SK-N-SH treated with all-trans-retinoic acid at 6 μM for 48 hours (cell line): ENCODE results near the gene ARAP2.

Source experiments
- ATAC-seq: fragments of 200-7000 bp; cut with Tn5 transposase; 3 replicates; pipeline ENCODE4 v1.9.1; 2020; ENCODE audit warnings: mild to moderate bottlenecking, moderate library complexity
- ARNTL ChIP-seq: fragments of 450-650 bp; formaldehyde crosslinking; IDR thresholded peaks from 2 replicates; pipeline ENCODE4 v1.5.0; 2020; ENCODE audit warnings: low read depth, mild to moderate bottlenecking, moderate library complexity, borderline replicate concordance
- BACH2 ChIP-seq: fragments of 250-450 bp; sonication (Bioruptor Pico); IDR thresholded peaks from 2 replicates; pipeline ENCODE4 v1.9.0; 2021; ENCODE audit warnings: mild to moderate bottlenecking, borderline replicate concordance
- CREB5 ChIP-seq: fragments of 250-450 bp; sonication (Bioruptor Pico); IDR thresholded peaks from 2 replicates; pipeline ENCODE4 v1.5.1; 2020; ENCODE audit warnings: low read depth, mild to moderate bottlenecking, moderate library complexity
- ESRRG ChIP-seq: fragments of 250-450 bp; sonication (Bioruptor Pico); IDR thresholded peaks from 2 replicates; pipeline ENCODE4 v1.6.1; 2021; ENCODE audit warnings: mild to moderate bottlenecking
- GLIS3 ChIP-seq: fragments of 250-450 bp; sonication (Bioruptor Pico); IDR thresholded peaks from 2 replicates; pipeline ENCODE4 v1.5.0; 2020; ENCODE audit warnings: mild to moderate bottlenecking, moderate library complexity
- ISL1 ChIP-seq: fragments of 250-450 bp; sonication (Bioruptor Pico); IDR thresholded peaks from 2 replicates; pipeline ENCODE4 v2.1.2; 2022; ENCODE audit warnings: mild to moderate bottlenecking, moderate library complexity
- OSR1 ChIP-seq: fragments of 250-450 bp; sonication (Bioruptor Pico); IDR thresholded peaks from 2 replicates; pipeline ENCODE4 v1.8.0; 2022; ENCODE audit warnings: moderate library complexity, mild to moderate bottlenecking, inconsistent platforms
- PPARA ChIP-seq: fragments of 250-450 bp; sonication (Bioruptor Pico); IDR thresholded peaks from 2 replicates; pipeline ENCODE4 v1.5.0; 2020; ENCODE audit warnings: mild to moderate bottlenecking, borderline replicate concordance
- RARB ChIP-seq: fragments of 250-450 bp; sonication (Bioruptor Pico); IDR thresholded peaks from 2 replicates; pipeline ENCODE4 v1.8.0; 2021; ENCODE audit warnings: mild to moderate bottlenecking, moderate library complexity
- TCF4 ChIP-seq: fragments of 250-450 bp; sonication (Bioruptor Pico); IDR thresholded peaks from 2 replicates; pipeline ENCODE4 v1.8.0; 2021; ENCODE audit warnings: mild to moderate bottlenecking, moderate library complexity, borderline replicate concordance
- TOX ChIP-seq: fragments of 250-450 bp; sonication (Bioruptor Pico); IDR thresholded peaks from 2 replicates; pipeline ENCODE4 v1.8.0; 2021; ENCODE audit warnings: mild to moderate bottlenecking, moderate library complexity, borderline replicate concordance
- ZC3H10 ChIP-seq: fragments of 250-450 bp; sonication (Bioruptor Pico); IDR thresholded peaks from 2 replicates; pipeline ENCODE4 v1.5.1; 2021; ENCODE audit warnings: mild to moderate bottlenecking, moderate library complexity
- ZFP3 ChIP-seq: fragments of 250-450 bp; sonication (Bioruptor Pico); IDR thresholded peaks from 2 replicates; pipeline ENCODE4 v1.5.0; 2020; ENCODE audit warnings: mild to moderate bottlenecking, moderate library complexity
- ZFP30 ChIP-seq: fragments of 450-650 bp; formaldehyde crosslinking; IDR thresholded peaks from 2 replicates; pipeline ENCODE4 v1.5.0; 2022; ENCODE audit warnings: mild to moderate bottlenecking, moderate library complexity
- ZNF565 ChIP-seq: fragments of 450-650 bp; formaldehyde crosslinking; conservative IDR thresholded peaks from 2 replicates; pipeline ENCODE4 v1.5.0; 2020; ENCODE audit warnings: low read depth, mild to moderate bottlenecking, moderate library complexity
- ZNF70 ChIP-seq: fragments of 450-650 bp; formaldehyde crosslinking; IDR thresholded peaks from 2 replicates; pipeline ENCODE4 v1.5.0; 2020; ENCODE audit warnings: mild to moderate bottlenecking, moderate library complexity
- ZNF8 ChIP-seq: fragments of 450-650 bp; formaldehyde crosslinking; IDR thresholded peaks from 2 replicates; pipeline ENCODE4 v1.5.0; 2020; ENCODE audit warnings: mild to moderate bottlenecking, moderate library complexity
- TF ChIP-seq, protein P1 (sequence below): fragments of 250-450 bp; sonication (Bioruptor Pico); IDR thresholded peaks from 2 replicates; pipeline ENCODE4 v1.8.0; 2021; ENCODE audit warnings: low read depth, mild to moderate bottlenecking, moderate library complexity, borderline replicate concordance
- TF ChIP-seq, protein P2 (sequence below): fragments of 250-450 bp; sonication (Bioruptor Pico); IDR thresholded peaks from 2 replicates; pipeline ENCODE4 v1.5.0; 2020; ENCODE audit warnings: mild to moderate bottlenecking, moderate library complexity
- TF ChIP-seq, protein P3 (sequence below): fragments of 250-450 bp; sonication (Bioruptor Pico); IDR thresholded peaks from 2 replicates; pipeline ENCODE4 v1.5.1; 2021; ENCODE audit warnings: mild to moderate bottlenecking, moderate library complexity

The ARAP2 gene

DNA sequence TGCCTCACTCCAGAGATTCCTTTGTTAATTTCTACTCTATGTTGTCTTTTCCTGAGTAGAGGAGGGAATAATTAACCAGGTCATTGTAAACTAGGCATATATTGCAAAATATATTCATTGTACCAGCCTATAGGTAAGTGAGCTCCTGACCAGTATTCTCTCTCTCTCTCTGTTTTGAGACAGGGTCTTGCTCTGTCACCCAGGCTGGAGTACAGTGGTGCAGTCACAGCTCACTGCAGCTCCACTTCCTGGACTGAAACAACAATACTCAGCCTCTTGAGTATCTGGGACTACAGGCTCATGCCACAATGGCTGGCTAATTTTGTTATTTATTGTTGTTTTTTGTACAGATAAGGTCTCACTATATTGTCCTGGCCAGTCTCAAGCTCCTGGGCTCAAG is 198.3 kb downstream of the ARAP2 start:
- no peak for TF ChIP-seq ZNF70 (CRISPR knock-in tag)
- TF ChIP-seq, protein P1, sequence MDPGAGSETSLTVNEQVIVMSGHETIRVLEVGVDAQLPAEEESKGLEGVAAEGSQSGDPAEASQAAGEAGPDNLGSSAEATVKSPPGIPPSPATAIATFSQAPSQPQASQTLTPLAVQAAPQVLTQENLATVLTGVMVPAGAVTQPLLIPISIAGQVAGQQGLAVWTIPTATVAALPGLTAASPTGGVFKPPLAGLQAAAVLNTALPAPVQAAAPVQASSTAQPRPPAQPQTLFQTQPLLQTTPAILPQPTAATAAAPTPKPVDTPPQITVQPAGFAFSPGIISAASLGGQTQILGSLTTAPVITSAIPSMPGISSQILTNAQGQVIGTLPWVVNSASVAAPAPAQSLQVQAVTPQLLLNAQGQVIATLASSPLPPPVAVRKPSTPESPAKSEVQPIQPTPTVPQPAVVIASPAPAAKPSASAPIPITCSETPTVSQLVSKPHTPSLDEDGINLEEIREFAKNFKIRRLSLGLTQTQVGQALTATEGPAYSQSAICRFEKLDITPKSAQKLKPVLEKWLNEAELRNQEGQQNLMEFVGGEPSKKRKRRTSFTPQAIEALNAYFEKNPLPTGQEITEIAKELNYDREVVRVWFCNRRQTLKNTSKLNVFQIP (CRISPR knock-in tag), result no peak
- TF ChIP-seq CREB5 (CRISPR knock-in tag), result no peak
- no peak for ATAC-seq

GRCh38 chr4:36043901-36044300 is 200.4 kb downstream of the ARAP2 start:
- TF ChIP-seq ISL1 (CRISPR knock-in tag) (no peak), GLIS3 (CRISPR knock-in tag) (no peak), ZC3H10 (CRISPR knock-in tag) (no peak), TCF4 (CRISPR knock-in tag) (no peak), RARB (no peak), ESRRG (CRISPR knock-in tag) (no peak), BACH2 (no peak), ZNF565 (no peak), ZFP30 (CRISPR knock-in tag) (no peak), TOX (CRISPR knock-in tag) (no peak), ARNTL (no peak), CREB5 (CRISPR knock-in tag) (no peak)
- TF ChIP-seq, protein P2, sequence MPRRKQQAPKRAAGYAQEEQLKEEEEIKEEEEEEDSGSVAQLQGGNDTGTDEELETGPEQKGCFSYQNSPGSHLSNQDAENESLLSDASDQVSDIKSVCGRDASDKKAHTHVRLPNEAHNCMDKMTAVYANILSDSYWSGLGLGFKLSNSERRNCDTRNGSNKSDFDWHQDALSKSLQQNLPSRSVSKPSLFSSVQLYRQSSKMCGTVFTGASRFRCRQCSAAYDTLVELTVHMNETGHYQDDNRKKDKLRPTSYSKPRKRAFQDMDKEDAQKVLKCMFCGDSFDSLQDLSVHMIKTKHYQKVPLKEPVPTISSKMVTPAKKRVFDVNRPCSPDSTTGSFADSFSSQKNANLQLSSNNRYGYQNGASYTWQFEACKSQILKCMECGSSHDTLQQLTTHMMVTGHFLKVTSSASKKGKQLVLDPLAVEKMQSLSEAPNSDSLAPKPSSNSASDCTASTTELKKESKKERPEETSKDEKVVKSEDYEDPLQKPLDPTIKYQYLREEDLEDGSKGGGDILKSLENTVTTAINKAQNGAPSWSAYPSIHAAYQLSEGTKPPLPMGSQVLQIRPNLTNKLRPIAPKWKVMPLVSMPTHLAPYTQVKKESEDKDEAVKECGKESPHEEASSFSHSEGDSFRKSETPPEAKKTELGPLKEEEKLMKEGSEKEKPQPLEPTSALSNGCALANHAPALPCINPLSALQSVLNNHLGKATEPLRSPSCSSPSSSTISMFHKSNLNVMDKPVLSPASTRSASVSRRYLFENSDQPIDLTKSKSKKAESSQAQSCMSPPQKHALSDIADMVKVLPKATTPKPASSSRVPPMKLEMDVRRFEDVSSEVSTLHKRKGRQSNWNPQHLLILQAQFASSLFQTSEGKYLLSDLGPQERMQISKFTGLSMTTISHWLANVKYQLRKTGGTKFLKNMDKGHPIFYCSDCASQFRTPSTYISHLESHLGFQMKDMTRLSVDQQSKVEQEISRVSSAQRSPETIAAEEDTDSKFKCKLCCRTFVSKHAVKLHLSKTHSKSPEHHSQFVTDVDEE (CRISPR knock-in tag), result no peak
- TF ChIP-seq, all 23 proteins: peak for 0
- ATAC-seq, result no peak

GRCh38 chr4:36043241-36043640 is 201.1 kb downstream of the ARAP2 start:
- ATAC-seq, result no peak

GRCh38 chr4:36042122-36042970 is 202.0 kb downstream of the ARAP2 start:
- no peak for ATAC-seq
- no peak for TF ChIP-seq ZNF8 (CRISPR knock-in tag)
- TF ChIP-seq, protein P2 (CRISPR knock-in tag), result no peak
- no peak for TF ChIP-seq PPARA
- no peak for TF ChIP-seq OSR1
- TF ChIP-seq ZFP3 (CRISPR knock-in tag), result no peak
- TF ChIP-seq, protein P3, sequence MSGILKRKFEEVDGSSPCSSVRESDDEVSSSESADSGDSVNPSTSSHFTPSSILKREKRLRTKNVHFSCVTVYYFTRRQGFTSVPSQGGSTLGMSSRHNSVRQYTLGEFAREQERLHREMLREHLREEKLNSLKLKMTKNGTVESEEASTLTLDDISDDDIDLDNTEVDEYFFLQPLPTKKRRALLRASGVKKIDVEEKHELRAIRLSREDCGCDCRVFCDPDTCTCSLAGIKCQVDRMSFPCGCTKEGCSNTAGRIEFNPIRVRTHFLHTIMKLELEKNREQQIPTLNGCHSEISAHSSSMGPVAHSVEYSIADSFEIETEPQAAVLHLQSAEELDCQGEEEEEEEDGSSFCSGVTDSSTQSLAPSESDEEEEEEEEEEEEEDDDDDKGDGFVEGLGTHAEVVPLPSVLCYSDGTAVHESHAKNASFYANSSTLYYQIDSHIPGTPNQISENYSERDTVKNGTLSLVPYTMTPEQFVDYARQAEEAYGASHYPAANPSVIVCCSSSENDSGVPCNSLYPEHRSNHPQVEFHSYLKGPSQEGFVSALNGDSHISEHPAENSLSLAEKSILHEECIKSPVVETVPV (CRISPR knock-in tag), result no peak
- TF ChIP-seq RARB, result no peak

More at GRCh38 chr4:36043241-36043640, 201.1 kb downstream of the ARAP2 start:
- TF ChIP-seq GLIS3 (CRISPR knock-in tag), result no peak
- TF ChIP-seq ZNF565, result no peak
